H1 (cell line): Measurements from ENCODE around the gene MRS2. TPM values are rescaled to one million over a fixed set of nuclear protein-coding genes. Genes with fewer than 3 reads are reported as not detected.
A peak's percentile ranks its signal among the peaks of the same experiment; 100 is the strongest.

Source experiments
- CTCF ChIA-PET: fragments of 300-600 bp; sonication (Branson Sonifier 250); formaldehyde crosslinking; loops from one replicate; lab custom pipeline; 2021; ENCODE audit not compliant: partially characterized antibody; lab: Charles Lee
- POLR2A ChIA-PET: fragments of 300-600 bp; sonication (Branson Sonifier 250); formaldehyde crosslinking; loops from one replicate; lab custom pipeline; 2021; ENCODE audit warnings: inconsistent platforms; ENCODE audit not compliant: partially characterized antibody; lab: Charles Lee
- DNase-seq, 2 experiments: peaks; one replicate each; pipeline versions ENCODE4 v3.0.0 to v3.0.0-alpha.2; 2010 to 2022; ENCODE audit warnings: low spot score in 2 of 2, low read depth in 1 of 2, mixed read lengths in 1 of 2
- FAIRE-seq: peaks from 2 replicates; lab custom pipeline; 2011; peaks lifted over from hg19 to GRCh38; lab: Jason Lieb, UNC
- H2AFZ ChIP-seq: 2 replicates; pipeline ENCODE4 v1.8.1; 2012; ENCODE audit warnings: low read length, inconsistent platforms
- H2AK5ac ChIP-seq: 2 replicates; pipeline ENCODE4 v1.6.1; 2013; ENCODE audit warnings: low read depth, low read length
- H2BK120ac ChIP-seq: replicated peaks from 2 replicates; pipeline ENCODE3; 2013; ENCODE audit warnings: low read depth, low read length, inconsistent platforms
- H2BK12ac ChIP-seq: 2 replicates; pipeline ENCODE4 v1.6.1; 2013; ENCODE audit warnings: low read depth, low read length
- H2BK15ac ChIP-seq: 2 replicates; pipeline ENCODE4 v1.6.1; 2013; ENCODE audit warnings: low read length
- H2BK20ac ChIP-seq: 2 replicates; pipeline ENCODE4 v1.6.1; 2013; ENCODE audit warnings: low read length
- H2BK5ac ChIP-seq: 2 replicates; pipeline ENCODE4 v1.6.1; 2013; ENCODE audit warnings: low read depth, low read length
- H3K14ac ChIP-seq: 2 replicates; pipeline ENCODE4 v1.6.1; 2013; ENCODE audit warnings: inconsistent platforms; ENCODE audit not compliant: insufficient read length
- H3K18ac ChIP-seq: 2 replicates; pipeline ENCODE4 v1.6.1; 2013; ENCODE audit warnings: low read length; ENCODE audit errors: extremely low read depth
- H3K23ac ChIP-seq: 2 replicates; pipeline ENCODE4 v1.6.1; 2013; ENCODE audit warnings: inconsistent platforms; ENCODE audit not compliant: insufficient read length
- H3K23me2 ChIP-seq: 2 replicates; pipeline ENCODE4 v1.6.1; 2013; ENCODE audit warnings: low read depth, low read length
- H3K27ac ChIP-seq: 2 replicates; pipeline ENCODE4 v1.6.1; 2011; ENCODE audit warnings: low read depth, low read length, inconsistent platforms
- H3K27me3 ChIP-seq, 4 experiments: replicated peaks in 1 of 4; 1 replicate in 1 of 4; 2 replicates in 3 of 4; pipeline versions ENCODE4 v1.6.1 to v1.8.1; 2011 to 2013; ENCODE audit warnings: low read length in 3 of 4, mild to moderate bottlenecking in 3 of 4, inconsistent platforms in 2 of 4, mixed read lengths in 2 of 4, moderate library complexity in 1 of 4; ENCODE audit not compliant: control insufficient read depth in 3 of 4, insufficient read depth in 3 of 4; ENCODE audit errors: extremely low read depth in 1 of 4
- H3K36me3 ChIP-seq, 4 experiments: 2 replicates each; pipeline versions ENCODE4 v1.6.1 to v1.8.1; 2011 to 2013; ENCODE audit warnings: mild to moderate bottlenecking in 4 of 4, low read length in 3 of 4, moderate library complexity in 2 of 4, control low read depth in 1 of 4, inconsistent platforms in 1 of 4; ENCODE audit not compliant: insufficient read depth in 4 of 4, control insufficient read depth in 2 of 4
- H3K4ac ChIP-seq: replicated peaks from 2 replicates; pipeline ENCODE3; 2013; ENCODE audit warnings: low read length, low read depth, mixed read lengths, inconsistent platforms; ENCODE audit not compliant: insufficient read length
- H3K4me1 ChIP-seq, 4 experiments: replicated peaks in 1 of 4; 1 replicate in 1 of 4; 2 replicates in 3 of 4; pipeline versions ENCODE4 v1.6.1 to v1.8.1; 2011 to 2013; ENCODE audit warnings: low read length in 3 of 4, inconsistent platforms in 2 of 4, mixed read lengths in 1 of 4; ENCODE audit not compliant: insufficient read depth in 4 of 4, control insufficient read depth in 3 of 4
- H3K4me2 ChIP-seq, 2 experiments: 2 replicates each; pipeline versions ENCODE4 v1.6.1 to v1.8.1; 2011 to 2013; ENCODE audit warnings: low read depth in 2 of 2, low read length in 2 of 2, control low read depth in 1 of 2, inconsistent platforms in 1 of 2, mild to moderate bottlenecking in 1 of 2; ENCODE audit not compliant: insufficient read depth in 1 of 2
- H3K4me3 ChIP-seq, 4 experiments: fragments of 200-600, 300-600 bp in 1 of 4; sonication (generic), shearing (Covaris generic), sonication (Bioruptor Twin) in 1 of 4; 2 replicates each; pipeline versions ENCODE4 v1.5.1 to v1.8.1; 2011 to 2016; ENCODE audit warnings: low read length in 4 of 4, low read depth in 3 of 4, control low read depth in 2 of 4, inconsistent platforms in 2 of 4, mild to moderate bottlenecking in 2 of 4, mixed read lengths in 1 of 4, moderate library complexity in 1 of 4; ENCODE audit not compliant: insufficient read depth in 2 of 4; ENCODE audit errors: extremely low read depth in 1 of 4
- H3K56ac ChIP-seq: replicated peaks from 2 replicates; pipeline ENCODE3; 2013; ENCODE audit warnings: low read depth, mild to moderate bottlenecking, mixed read lengths, low read length, inconsistent platforms; ENCODE audit not compliant: insufficient read length
- H3K79me1 ChIP-seq: 2 replicates; pipeline ENCODE4 v1.6.1; 2013; ENCODE audit warnings: low read depth, low read length, control low read depth
- H3K79me2 ChIP-seq, 2 experiments: 2 replicates each; pipeline versions ENCODE4 v1.6.1 to v1.8.1; 2012 to 2013; ENCODE audit warnings: low read length in 2 of 2, mild to moderate bottlenecking in 2 of 2, inconsistent platforms in 1 of 2; ENCODE audit not compliant: insufficient read depth in 2 of 2, control insufficient read depth in 1 of 2
- H3K9ac ChIP-seq, 4 experiments: replicated peaks in 1 of 4; 1 replicate in 1 of 4; 2 replicates in 3 of 4; pipeline versions ENCODE4 v1.6.1 to v1.8.1; 2011 to 2013; ENCODE audit warnings: low read depth in 3 of 4, low read length in 3 of 4, control low read depth in 2 of 4, mild to moderate bottlenecking in 2 of 4, moderate library complexity in 2 of 4, inconsistent platforms in 1 of 4; ENCODE audit errors: extremely low read depth in 1 of 4
- H3K9me3 ChIP-seq, 2 experiments: 2 replicates each; pipeline versions ENCODE4 v1.6.1 to v1.8.1; 2012 to 2013; ENCODE audit warnings: mild to moderate bottlenecking in 2 of 2, moderate library complexity in 2 of 2, control low read depth in 1 of 2, inconsistent platforms in 1 of 2, low read depth in 1 of 2, low read length in 1 of 2, mixed read lengths in 1 of 2; ENCODE audit not compliant: insufficient read depth in 2 of 2
- H4K20me1 ChIP-seq, 2 experiments: replicated peaks in 1 of 2; 2 replicates each; pipeline versions ENCODE3 to v1.8.1; 2011 to 2013; ENCODE audit warnings: inconsistent platforms in 2 of 2, low read length in 2 of 2, mild to moderate bottlenecking in 1 of 2; ENCODE audit not compliant: insufficient read depth in 2 of 2, control insufficient read depth in 1 of 2
- H4K5ac ChIP-seq: 2 replicates; pipeline ENCODE4 v1.6.1; 2013; ENCODE audit warnings: low read length, low read depth, mixed read lengths, inconsistent platforms; ENCODE audit not compliant: insufficient read length
- H4K8ac ChIP-seq: 2 replicates; pipeline ENCODE4 v1.8.0; 2013; ENCODE audit warnings: mild to moderate bottlenecking, moderate library complexity, low read length, inconsistent platforms; ENCODE audit not compliant: insufficient read depth; ENCODE audit errors: extremely low read depth
- H4K91ac ChIP-seq: replicated peaks from 2 replicates; pipeline ENCODE3; 2013; ENCODE audit warnings: low read length, mixed read lengths, inconsistent platforms; ENCODE audit not compliant: insufficient read length
- ASH2L ChIP-seq: fragments of 200-600, 300-600 bp; sonication (generic); IDR thresholded peaks from one replicate; pipeline ENCODE4 v1.7.1; 2017; ENCODE audit warnings: low read length
- CHD1 ChIP-seq: IDR thresholded peaks from 2 replicates; pipeline ENCODE4 v1.6.1; 2012; ENCODE audit warnings: low read depth, low read length, improper control_type of control experiment
- KDM1A ChIP-seq: fragments of 200-600, 300-600 bp; sonication (generic); IDR thresholded peaks from 2 replicates; pipeline ENCODE4 v1.7.1; 2016; ENCODE audit warnings: mild to moderate bottlenecking, low read length, borderline replicate concordance
- SRF ChIP-seq: IDR thresholded peaks from 2 replicates; pipeline ENCODE4 v1.6.1; 2011; ENCODE audit warnings: mild to moderate bottlenecking, low read depth, low read length, moderate library complexity
- WGBS, 2 experiments: shearing (Covaris generic) in 1 of 2; methylation state at CpG; one replicate each; pipeline versions ENCODE4 v1.1.6 to v1.1.7; 2013 to 2015; ENCODE audit warnings: low lambda C conversion rate in 2 of 2, mixed read lengths in 2 of 2, inconsistent platforms in 1 of 2, low coverage in 1 of 2, missing lambda C conversion rate in 1 of 2; ENCODE audit not compliant: insufficient replicate concordance in 2 of 2, insufficient coverage in 1 of 2, insufficient read length in 1 of 2; ENCODE audit errors: extremely low coverage in 1 of 2, missing lambda C conversion rate in 1 of 2; 5-methylcytosine and 5-hydroxymethylcytosine counted together
- polyA plus RNA-seq, 7 experiments: library from polyadenylated mRNA; depleted of rRNA in 3 of 7; stranded (reverse) in 5 of 7; unstranded in 2 of 7; fragments of >200 nt in 5 of 7; fragments of 200-250 nt in 2 of 7; gene quantifications; 1 replicate in 5 of 7; 2 replicates in 1 of 7; 4 replicates in 1 of 7; pipeline versions ENCODE4 v1.2.1 to v1.2.3, GENCODE V29; 2011 to 2013; ENCODE audit warnings: missing spikeins in 2 of 7, mixed read lengths in 2 of 7
- total RNA-seq: library from RNA; stranded (reverse); fragmentation: NEBNext Ultra II Directional; extraction: Animal tissue kit (Norgen Biotek cat#: 25700); gene quantifications from 2 replicates; pipeline ENCODE4 v1.2.1, GENCODE V29; 2021

Gene MRS2
- total and polyA plus RNA-seq, 2 of the 8 experiments (the other 6 are each of a cell fraction or from before 2014, with no cell fraction given) = 51.2 to 67.5 TPM

DNA sequence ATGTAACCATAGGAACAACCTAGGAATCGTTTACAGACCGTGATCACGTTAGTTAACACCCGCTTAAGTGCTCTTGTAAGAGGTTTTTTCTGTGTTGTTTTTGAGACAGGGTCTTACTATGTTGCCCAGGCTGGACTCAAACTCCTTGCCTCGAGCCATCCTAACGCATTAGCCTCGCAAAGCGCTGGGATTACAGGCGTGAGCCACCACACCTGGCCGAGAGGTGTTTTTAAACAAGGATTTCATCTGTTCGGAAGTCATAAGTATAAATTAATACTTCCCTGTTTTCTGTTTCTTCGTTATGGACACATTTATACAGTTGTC lies 727 bp downstream of the MRS2 start:
- Histone ChIP-seq H3K4me2 (peak overlapping the region; percentile 65 to 81), H4K8ac (no peak overlapping the region; the same call in 1 of the 2 replicates), H4K5ac (peak overlapping the region; percentile 41), H3K23ac (no peak overlapping the region), H3K9me3 (no peaks in the 10 kb centered on the region), H2BK20ac (no peak overlapping the region), H2BK12ac (no peak overlapping the region; the same call in 1 of the 2 replicates), H3K4ac (no peak overlapping the region), H3K79me2 (peaks cover 3 to 66% of the 10 kb centered on the region in 2 experiments; a peak in 3 of 4 replicates), H4K91ac (no peak overlapping the region), H3K23me2 (peaks cover 2% of the 10 kb centered on the region; the same call in 1 of the 2 replicates), H2BK5ac (peak overlapping the region; percentile 90; the same call in 1 of the 2 replicates), H3K36me3 (peaks cover 0 to 39% (median 8%) of the 10 kb centered on the region in 4 experiments; a peak in 4 of 8 replicates), H2BK15ac (no peak overlapping the region), H2AK5ac (no peak overlapping the region), H3K4me1 (peaks cover 5 to 21% (median 12%) of the 10 kb centered on the region in 4 experiments), H3K79me1 (no peaks in the 10 kb centered on the region), H4K20me1 (peaks cover 0 to 4% of the 10 kb centered on the region in 2 experiments), H3K9ac (peak overlapping the region; percentile 15 to 88 (median 85)), H3K18ac (peak overlapping the region; percentile 96), H3K4me3 (peak overlapping the region; percentile 73 to 94 (median 86)), H3K27me3 (no peaks in the 10 kb centered on the region), H3K27ac (peak overlapping the region; percentile 80; the same call in 1 of the 2 replicates), H3K56ac (no peak overlapping the region), H2AFZ (no peak overlapping the region), H2BK120ac (no peak overlapping the region), H3K14ac (no peak overlapping the region)
- FAIRE-seq = no peak
- 5% methylated on average over 12 of the region's 12 CpGs; no CpG with 5 or more reads in 1 of the 2 experiments for WGBS, 2 experiments
- POLR2A ChIA-PET = interaction anchor here (1.3 to 2.2 kb wide), 4 partner anchors 9 to 23 kb away, joined by 4 to 16 read pairs (median 6); no protein-coding TSS in a partner anchor
- CTCF ChIA-PET = no interaction called here
- no peak for TF ChIP-seq CHD1
- no peak for TF ChIP-seq ASH2L
- no peak for TF ChIP-seq SRF
- peak; percentile 70; the same call in 1 of the 2 replicates for TF ChIP-seq KDM1A
- DNase-seq = no peak
